K562 treated with DMSO at 1 percent for 24 hours (cell line): ENCODE results near the gene NVL. TPM values are rescaled to one million over a fixed set of nuclear protein-coding genes. Genes with fewer than 3 reads are reported as not detected.

Experiments used
- total RNA-seq: library from RNA; unstranded; fragments of 300-600 nt; gene quantifications from 2 replicates; pipeline ENCODE4 v1.2.3, GENCODE V29; 2022; ENCODE audit warnings: low read depth; ENCODE audit not compliant: insufficient read depth

Gene NVL
- 23.7 and 29.5 TPM in 2 replicates for total RNA-seq

DNA sequence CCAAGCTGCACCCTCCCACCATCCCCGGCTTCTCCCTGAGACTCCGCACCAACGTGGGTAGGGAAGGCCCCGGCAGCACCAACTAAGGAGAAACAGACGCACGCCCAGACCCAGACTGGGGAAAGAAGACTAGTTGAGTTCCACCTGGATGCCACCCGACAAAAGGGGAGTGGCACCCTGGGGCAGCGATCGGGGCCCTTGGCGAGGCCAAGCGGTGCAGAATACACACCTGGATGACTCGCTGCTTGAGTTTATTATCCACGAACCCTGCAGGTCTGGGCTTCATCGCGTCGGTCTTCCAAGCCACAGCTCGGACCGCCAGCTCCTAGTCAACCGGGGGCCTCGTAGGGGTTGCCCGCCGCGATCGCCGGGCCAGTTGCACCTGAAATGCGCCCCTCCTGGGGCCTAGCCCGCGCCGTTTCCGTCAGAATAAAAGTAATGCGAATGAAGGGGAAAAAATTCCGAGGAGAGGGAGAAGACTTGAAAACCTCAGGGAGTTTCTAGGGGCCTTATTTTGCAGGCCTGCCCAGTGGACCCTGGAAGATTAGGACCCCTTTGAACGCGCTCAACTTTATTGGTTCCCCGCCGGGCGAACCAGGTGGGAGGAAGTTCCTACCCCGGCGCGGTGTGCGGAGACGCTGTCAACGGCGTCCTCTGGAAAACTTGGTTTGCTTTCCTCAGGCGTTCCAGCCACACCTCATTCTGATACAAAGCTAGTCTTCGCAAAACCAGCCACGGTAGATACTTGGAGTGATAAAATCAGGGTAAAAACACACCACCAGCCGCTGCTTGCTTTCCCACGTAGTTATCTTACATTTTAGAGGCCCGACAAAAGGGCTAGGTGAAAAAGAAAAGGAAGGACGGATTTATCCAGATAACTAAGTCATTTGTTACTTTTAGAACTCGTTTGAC is at the start of gene NVL:
NVL (minus strand) TSS at position 331 of the 912 bp plus-strand sequence; CDS start at position 286, 45 bp downstream.

DNA sequence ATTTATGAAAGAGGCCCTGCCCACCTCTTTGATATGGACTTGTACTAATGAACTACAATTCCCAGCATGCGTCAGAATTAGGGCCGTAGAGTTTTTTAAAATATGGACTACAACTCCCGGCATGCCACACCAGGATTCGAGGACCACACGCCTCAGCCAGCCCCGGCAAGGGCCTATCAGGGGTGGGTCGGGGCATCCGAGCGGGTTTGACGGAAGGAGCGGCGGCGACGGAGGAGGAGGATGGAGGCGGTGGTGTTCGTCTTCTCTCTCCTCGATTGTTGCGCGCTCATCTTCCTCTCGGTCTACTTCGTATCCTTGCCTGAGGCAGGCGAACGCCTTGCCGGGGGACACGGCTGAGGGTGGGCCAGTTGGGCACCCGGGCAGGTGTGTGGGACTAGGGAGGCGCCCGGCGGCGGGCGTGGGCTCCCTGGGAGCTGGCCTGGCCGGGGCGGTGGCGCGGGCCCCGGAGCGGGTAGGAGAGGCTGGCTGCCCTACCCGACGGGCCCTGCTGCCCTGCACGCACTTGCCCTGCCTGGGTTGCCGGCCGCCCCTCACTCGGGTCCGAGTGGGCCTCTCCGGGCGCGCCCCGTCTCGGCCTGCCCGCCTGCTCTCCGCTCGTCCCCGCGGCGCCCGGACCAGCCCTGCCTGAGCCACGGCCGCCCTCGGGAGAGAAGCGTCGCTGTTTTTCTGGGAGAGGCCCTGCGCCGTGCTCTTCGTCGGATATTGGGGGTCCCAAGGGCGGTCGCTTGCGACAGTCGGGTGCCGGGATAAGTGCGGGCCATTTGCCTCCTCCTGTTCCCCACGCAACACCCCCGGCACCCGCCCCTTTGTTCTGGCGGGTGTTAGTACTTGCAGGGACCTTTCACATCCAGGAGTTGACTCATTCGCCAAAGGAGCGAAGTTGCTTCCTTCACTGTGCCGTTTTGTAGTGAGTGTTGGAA is 27.0 kb upstream of the NVL start, which contains the start of gene CNIH4:
CNIH4 (plus strand) TSS at position 195 of the 941 bp plus-strand sequence; CDS start at position 241, 46 bp downstream.

DNA sequence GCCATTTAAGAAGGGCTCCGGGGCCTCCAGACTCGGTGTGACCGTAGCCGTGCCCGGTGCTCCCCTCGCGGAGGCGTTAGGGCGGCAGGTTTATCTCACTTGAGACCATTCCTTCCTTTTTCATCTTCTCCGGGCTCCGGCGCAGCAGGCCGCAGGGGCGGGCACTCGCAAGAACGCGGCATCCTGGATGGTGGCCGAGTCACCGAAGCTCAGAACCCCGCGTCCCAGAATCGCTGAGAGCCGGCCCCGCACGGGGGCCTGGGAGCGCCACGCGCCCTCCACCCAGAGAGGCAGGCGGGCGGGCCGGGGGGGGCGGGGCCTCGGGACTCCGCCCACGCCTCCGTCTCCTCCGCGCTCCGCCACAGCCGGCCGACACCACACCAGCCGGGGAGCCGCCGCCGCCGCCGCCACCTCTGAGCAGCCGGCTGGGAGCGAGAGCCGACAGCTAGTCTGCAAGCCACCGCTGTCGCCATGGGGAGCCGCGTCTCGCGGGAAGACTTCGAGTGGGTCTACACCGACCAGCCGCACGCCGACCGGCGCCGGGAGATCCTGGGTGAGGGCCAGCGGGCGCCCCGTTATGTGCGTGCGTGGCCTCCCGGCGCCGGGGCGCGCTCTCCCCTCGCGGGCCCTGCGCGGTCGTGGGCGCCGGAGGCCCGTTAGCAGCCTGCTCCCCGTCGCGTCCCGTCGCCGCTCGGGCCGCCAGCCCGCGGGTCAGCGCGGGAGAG is 146.9 kb downstream of the NVL start, which contains the start of gene DEGS1:
DEGS1 (plus strand) TSS at position 375 of the 725 bp plus-strand sequence; CDS start at position 472, 97 bp downstream.

Other genes with a start within 250 kb of the NVL start
- 12.4 and 15.6 TPM in 2 replicates for gene FBXO28, start 216.1 kb downstream of the NVL start, total RNA-seq
- gene DEGS1, start 146.9 kb downstream of the NVL start, total RNA-seq, result 57.0 and 60.0 TPM in 2 replicates
- 37.0 and 40.0 TPM in 2 replicates for gene CNIH4, start 26.7 kb upstream of the NVL start, total RNA-seq
- 48.4 and 55.0 TPM in 2 replicates for gene WDR26, start 104.6 kb upstream of the NVL start, total RNA-seq